Activated naive CD8-positive, alpha-beta T cell (primary cell): ENCODE data around the gene VGLL4.

Experiments
- H3K27ac Mint-ChIP-seq: one replicate; pipeline ENCODE4 v1.8.0; 2021; ENCODE audit warnings: mixed read lengths
- H3K27me3 Mint-ChIP-seq: one replicate; pipeline ENCODE4 v1.8.0; 2021; ENCODE audit warnings: mixed read lengths
- H3K36me3 Mint-ChIP-seq: one replicate; pipeline ENCODE4 v1.8.0; 2021; ENCODE audit warnings: mixed read lengths
- H3K4me1 Mint-ChIP-seq: one replicate; pipeline ENCODE4 v1.8.0; 2021; ENCODE audit warnings: low read depth, mixed read lengths
- H3K4me3 Mint-ChIP-seq: one replicate; pipeline ENCODE4 v1.8.0; 2021; ENCODE audit warnings: mild to moderate bottlenecking, mixed read lengths
- H3K9me3 Mint-ChIP-seq: one replicate; pipeline ENCODE4 v1.8.0; 2021; ENCODE audit warnings: low read depth, mixed read lengths

VGLL4 gene

GRCh38 chr3:11661052-11661656 lies 17.4 kb upstream of the VGLL4 start:
- Mint-ChIP-seq H3K9me3 (no peaks in the 10 kb centered on the region), H3K27ac (no peak overlapping the region), H3K36me3 (no peaks in the 10 kb centered on the region), H3K27me3 (no peaks in the 10 kb centered on the region), H3K4me3 (no peak overlapping the region), H3K4me1 (no peaks in the 10 kb centered on the region)

- H3K27me3 Mint-ChIP-seq = no peaks in the 10 kb centered on the region
- H3K4me1 Mint-ChIP-seq = peaks cover 8% of the 10 kb centered on the region
- no peak overlapping the region for H3K4me3 Mint-ChIP-seq
- no peaks in the 10 kb centered on the region for H3K9me3 Mint-ChIP-seq
- H3K27ac Mint-ChIP-seq = no peak overlapping the region
- H3K36me3 Mint-ChIP-seq = no peaks in the 10 kb centered on the region
These were observed 16.5 kb upstream of the VGLL4 start for GRCh38 chr3:11660242-11660641.

DNA sequence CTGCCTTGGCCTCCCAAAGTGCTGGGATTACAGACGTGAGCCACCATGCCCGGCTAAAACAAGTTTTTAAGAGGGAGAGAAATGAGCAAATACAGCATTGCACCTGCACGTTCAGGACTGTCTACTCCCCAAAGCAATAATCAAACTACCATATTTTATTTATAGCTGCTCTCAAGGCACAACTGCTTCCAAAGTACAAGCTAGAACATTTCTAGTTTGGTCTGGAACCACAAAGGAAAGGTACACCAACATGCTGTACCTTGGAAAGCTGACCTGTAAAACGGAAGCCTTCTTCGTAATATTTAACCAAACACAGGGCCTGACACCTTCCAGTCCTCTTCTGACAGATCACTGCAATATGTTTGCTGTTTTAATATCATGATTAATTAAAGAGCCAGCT lies 14.5 kb upstream of the VGLL4 start:
- Mint-ChIP-seq H3K4me1 (peaks cover 12% of the 10 kb centered on the region), H3K36me3 (no peaks in the 10 kb centered on the region), H3K27ac (no peak overlapping the region), H3K4me3 (no peak overlapping the region), H3K9me3 (no peaks in the 10 kb centered on the region), H3K27me3 (no peaks in the 10 kb centered on the region)

DNA sequence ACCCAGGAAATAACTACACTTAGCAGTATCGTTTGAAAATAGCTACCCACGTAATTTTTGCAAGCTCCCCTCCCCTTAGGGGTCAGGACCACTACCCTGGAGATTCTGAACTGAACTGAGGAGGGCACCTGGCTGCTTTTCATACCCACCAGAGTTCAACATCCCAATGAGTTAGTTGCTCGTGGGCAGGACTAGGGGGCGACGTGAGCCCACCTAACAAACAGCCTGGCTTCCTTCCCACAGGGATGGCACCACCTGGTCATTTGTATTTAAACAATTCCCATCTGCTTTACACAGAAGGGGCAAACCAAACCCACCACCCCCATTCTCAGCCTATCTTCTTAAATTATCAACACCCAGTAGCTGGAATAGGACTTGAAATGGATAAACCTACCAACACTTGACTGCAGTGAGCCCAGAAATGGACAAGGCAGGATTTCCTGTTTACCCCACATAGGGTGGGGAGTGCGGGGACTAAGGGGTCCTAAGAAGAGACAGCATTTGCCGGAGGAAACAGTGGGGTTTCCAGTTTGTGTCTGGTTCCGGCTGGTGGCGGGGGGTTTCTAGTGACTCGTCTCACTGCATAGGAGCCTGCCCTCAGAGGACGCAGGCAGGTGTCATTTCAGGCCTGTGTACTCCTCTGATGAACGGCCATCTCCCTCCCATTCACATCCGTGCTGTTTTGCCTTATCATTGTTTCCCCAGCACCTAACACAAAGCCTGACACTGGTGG lies 11.6 kb upstream of the VGLL4 start:
- Mint-ChIP-seq H3K27me3 (no peaks in the 10 kb centered on the region), H3K36me3 (no peaks in the 10 kb centered on the region), H3K4me1 (peaks cover 12% of the 10 kb centered on the region), H3K9me3 (no peaks in the 10 kb centered on the region), H3K27ac (peak overlapping the region; percentile 61), H3K4me3 (peak overlapping the region; percentile 3)

DNA sequence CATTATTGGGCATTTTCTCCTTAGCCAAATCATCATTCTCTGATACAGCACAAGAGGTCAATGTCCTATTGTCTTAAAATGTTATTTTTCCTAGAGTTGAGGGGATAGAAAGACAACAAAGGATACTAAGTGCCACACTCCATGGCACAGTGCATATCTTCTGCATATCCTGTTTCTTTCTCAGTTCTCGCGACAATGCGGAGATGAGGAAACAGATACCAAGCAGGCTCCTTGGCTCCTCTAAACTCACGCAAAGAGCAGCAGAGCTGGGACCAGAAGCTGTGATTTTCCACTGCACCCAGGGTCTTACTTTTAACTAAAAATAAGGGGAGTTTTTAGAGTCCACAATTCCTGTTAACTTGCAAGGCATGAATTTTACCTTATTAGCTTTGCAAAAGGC lies 10.5 kb upstream of the VGLL4 start:
- no peak overlapping the region for H3K4me3 Mint-ChIP-seq
- no peaks in the 10 kb centered on the region for H3K9me3 Mint-ChIP-seq
- H3K36me3 Mint-ChIP-seq = no peaks in the 10 kb centered on the region
- H3K27me3 Mint-ChIP-seq = no peaks in the 10 kb centered on the region
- H3K27ac Mint-ChIP-seq = no peak overlapping the region
- H3K4me1 Mint-ChIP-seq = peaks cover 12% of the 10 kb centered on the region

GRCh38 chr3:11653298-11654055 lies 9.8 kb upstream of the VGLL4 start:
- no peaks in the 10 kb centered on the region for H3K9me3 Mint-ChIP-seq
- no peak overlapping the region for H3K4me3 Mint-ChIP-seq
- H3K4me1 Mint-ChIP-seq = peaks cover 12% of the 10 kb centered on the region
- no peak overlapping the region for H3K27ac Mint-ChIP-seq
- no peaks in the 10 kb centered on the region for H3K36me3 Mint-ChIP-seq
- no peaks in the 10 kb centered on the region for H3K27me3 Mint-ChIP-seq

- no peak overlapping the region for H3K27ac Mint-ChIP-seq
- no peaks in the 10 kb centered on the region for H3K9me3 Mint-ChIP-seq
- peaks cover 12% of the 10 kb centered on the region for H3K4me1 Mint-ChIP-seq
- H3K36me3 Mint-ChIP-seq = no peaks in the 10 kb centered on the region
- no peaks in the 10 kb centered on the region for H3K27me3 Mint-ChIP-seq
- no peak overlapping the region for H3K4me3 Mint-ChIP-seq
These were observed 8.2 kb upstream of the VGLL4 start for GRCh38 chr3:11651900-11652299.

DNA sequence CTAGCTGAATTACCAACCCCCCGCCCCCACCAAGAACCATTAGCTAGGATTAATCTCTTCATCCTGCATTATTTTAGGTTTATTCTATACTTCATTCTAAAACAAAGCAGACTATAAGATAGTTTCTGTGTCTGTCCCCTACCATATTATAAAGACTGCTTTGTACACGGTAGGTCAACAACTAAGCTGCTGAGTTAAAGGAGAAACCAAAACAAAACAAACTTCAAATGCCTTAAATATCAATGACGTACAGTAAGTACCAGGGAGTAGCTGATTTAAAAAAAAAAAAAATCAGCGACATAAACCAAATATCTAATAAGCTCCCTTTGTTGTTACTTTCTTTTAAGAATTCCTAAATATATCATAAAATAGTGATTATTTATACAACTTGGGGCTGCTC lies 7.8 kb upstream of the VGLL4 start:
- H3K36me3 Mint-ChIP-seq = no peaks in the 10 kb centered on the region
- no peaks in the 10 kb centered on the region for H3K27me3 Mint-ChIP-seq
- no peaks in the 10 kb centered on the region for H3K9me3 Mint-ChIP-seq
- no peak overlapping the region for H3K27ac Mint-ChIP-seq
- no peak overlapping the region for H3K4me3 Mint-ChIP-seq
- H3K4me1 Mint-ChIP-seq = peaks cover 12% of the 10 kb centered on the region

GRCh38 chr3:11650391-11650790 lies 6.7 kb upstream of the VGLL4 start:
- no peak overlapping the region for H3K27ac Mint-ChIP-seq
- H3K27me3 Mint-ChIP-seq = no peaks in the 10 kb centered on the region
- no peaks in the 10 kb centered on the region for H3K36me3 Mint-ChIP-seq
- peaks cover 6% of the 10 kb centered on the region for H3K4me1 Mint-ChIP-seq
- no peak overlapping the region for H3K4me3 Mint-ChIP-seq
- H3K9me3 Mint-ChIP-seq = no peaks in the 10 kb centered on the region

GRCh38 chr3:11648735-11649134 lies 5.0 kb upstream of the VGLL4 start:
- H3K36me3 Mint-ChIP-seq = no peaks in the 10 kb centered on the region
- H3K4me1 Mint-ChIP-seq = peaks cover 5% of the 10 kb centered on the region
- H3K4me3 Mint-ChIP-seq = no peak overlapping the region
- H3K27me3 Mint-ChIP-seq = no peaks in the 10 kb centered on the region
- H3K9me3 Mint-ChIP-seq = no peaks in the 10 kb centered on the region
- no peak overlapping the region for H3K27ac Mint-ChIP-seq

DNA sequence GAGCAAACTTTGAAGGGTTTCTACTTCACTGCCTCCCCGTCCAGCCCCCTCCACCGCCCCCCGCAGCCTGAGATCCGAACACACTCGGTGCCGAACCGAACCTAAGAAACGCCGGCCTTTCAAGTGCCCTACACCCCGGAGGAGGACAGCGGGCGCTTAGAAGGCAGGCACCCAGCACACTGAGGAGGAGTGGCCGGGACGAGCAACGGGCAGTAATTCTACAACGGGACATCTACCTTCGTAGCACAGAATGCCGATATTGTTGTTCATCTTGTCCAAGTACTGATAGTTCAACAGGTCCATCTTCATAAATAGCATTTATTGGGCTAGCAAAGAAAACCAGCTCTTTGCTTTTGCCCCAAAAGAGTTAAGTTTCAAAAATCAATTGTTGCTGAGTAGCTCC lies 513 bp downstream of the VGLL4 start:
- Mint-ChIP-seq H3K4me1 (peaks cover 42% of the 10 kb centered on the region), H3K36me3 (peaks cover 4% of the 10 kb centered on the region), H3K4me3 (peak overlapping the region; percentile 98), H3K27me3 (no peaks in the 10 kb centered on the region), H3K27ac (peak overlapping the region; percentile 91), H3K9me3 (no peaks in the 10 kb centered on the region)

- H3K36me3 Mint-ChIP-seq = peaks cover 4% of the 10 kb centered on the region
- peak overlapping the region; percentile 98 for H3K4me3 Mint-ChIP-seq
- H3K27me3 Mint-ChIP-seq = no peaks in the 10 kb centered on the region
- peaks cover 48% of the 10 kb centered on the region for H3K4me1 Mint-ChIP-seq
- peak overlapping the region; percentile 91 for H3K27ac Mint-ChIP-seq
- no peaks in the 10 kb centered on the region for H3K9me3 Mint-ChIP-seq
These were observed 1.1 kb downstream of the VGLL4 start for GRCh38 chr3:11642431-11643191.

- Mint-ChIP-seq H3K27ac (peak overlapping the region; percentile 91), H3K36me3 (peaks cover 4% of the 10 kb centered on the region), H3K9me3 (no peaks in the 10 kb centered on the region), H3K27me3 (no peaks in the 10 kb centered on the region), H3K4me1 (peaks cover 55% of the 10 kb centered on the region), H3K4me3 (peak overlapping the region; percentile 98)
These were observed 1.9 kb downstream of the VGLL4 start for GRCh38 chr3:11641683-11642430.

GRCh38 chr3:11641316-11641682 lies 2.4 kb downstream of the VGLL4 start:
- peak overlapping the region; percentile 91 for H3K27ac Mint-ChIP-seq
- peak overlapping the region; percentile 98 for H3K4me3 Mint-ChIP-seq
- peaks cover 60% of the 10 kb centered on the region for H3K4me1 Mint-ChIP-seq
- no peaks in the 10 kb centered on the region for H3K9me3 Mint-ChIP-seq
- no peaks in the 10 kb centered on the region for H3K27me3 Mint-ChIP-seq
- peaks cover 4% of the 10 kb centered on the region for H3K36me3 Mint-ChIP-seq
